ENCODE measurements around the gene COQ8A. TPM values are rescaled to one million over a fixed set of nuclear protein-coding genes. Genes with fewer than 3 reads are reported as not detected.

The COQ8A gene
- total RNA-seq, 2 donors from 2014 or later: 116 to 134 TPM

GRCh38 chr1:227033880-227034279 is 93.8 kb downstream of the COQ8A start:
- WGBS, 2 donors: 83 to 86% methylated on average over 2 of the region's 2 CpGs
- no peak for ATAC-seq
- no peak for TF ChIP-seq POLR2A (IDR thresholded peaks at IDR 0.05)
- TF ChIP-seq, protein P1, sequence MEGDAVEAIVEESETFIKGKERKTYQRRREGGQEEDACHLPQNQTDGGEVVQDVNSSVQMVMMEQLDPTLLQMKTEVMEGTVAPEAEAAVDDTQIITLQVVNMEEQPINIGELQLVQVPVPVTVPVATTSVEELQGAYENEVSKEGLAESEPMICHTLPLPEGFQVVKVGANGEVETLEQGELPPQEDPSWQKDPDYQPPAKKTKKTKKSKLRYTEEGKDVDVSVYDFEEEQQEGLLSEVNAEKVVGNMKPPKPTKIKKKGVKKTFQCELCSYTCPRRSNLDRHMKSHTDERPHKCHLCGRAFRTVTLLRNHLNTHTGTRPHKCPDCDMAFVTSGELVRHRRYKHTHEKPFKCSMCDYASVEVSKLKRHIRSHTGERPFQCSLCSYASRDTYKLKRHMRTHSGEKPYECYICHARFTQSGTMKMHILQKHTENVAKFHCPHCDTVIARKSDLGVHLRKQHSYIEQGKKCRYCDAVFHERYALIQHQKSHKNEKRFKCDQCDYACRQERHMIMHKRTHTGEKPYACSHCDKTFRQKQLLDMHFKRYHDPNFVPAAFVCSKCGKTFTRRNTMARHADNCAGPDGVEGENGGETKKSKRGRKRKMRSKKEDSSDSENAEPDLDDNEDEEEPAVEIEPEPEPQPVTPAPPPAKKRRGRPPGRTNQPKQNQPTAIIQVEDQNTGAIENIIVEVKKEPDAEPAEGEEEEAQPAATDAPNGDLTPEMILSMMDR (IDR thresholded peaks at IDR 0.05): no peak
- Histone ChIP-seq H3K27ac (no peak overlapping the region), H3K36me3 (replicated peaks in 1 of 2; ENCODE audit: insufficient read depth in 1 of 2, low read depth in 2 of 2) (no peaks in the 10 kb centered on the region), H3K4me1 (no peaks in the 10 kb centered on the region), H3K27me3 (no peaks in the 10 kb centered on the region), H3K4me3 (no peak overlapping the region), H3K9me3 (no peaks in the 10 kb centered on the region)
- intact Hi-C loops (cut with DNase I): no loop called here
- DNase-seq: no peak

DNA sequence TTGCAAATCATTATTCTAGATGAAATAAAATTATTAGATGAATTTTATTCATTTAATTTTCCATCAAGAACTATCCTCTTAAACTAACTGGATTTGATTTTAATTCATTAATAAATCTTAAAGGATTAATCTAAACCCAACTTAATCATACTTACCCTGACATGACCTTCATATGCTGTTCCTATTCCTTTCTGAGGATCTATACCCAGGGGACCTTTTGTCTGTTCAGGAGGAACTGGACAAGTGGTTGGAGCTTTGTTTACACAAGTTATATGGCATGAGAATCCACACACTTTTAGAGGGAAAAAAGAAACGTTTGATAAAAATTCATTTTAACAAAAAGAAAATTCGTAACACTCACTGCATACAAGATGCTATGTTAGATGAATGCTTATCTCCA is 95.2 kb downstream of the COQ8A start:
- H3K27ac ChIP-seq: no peak overlapping the region
- TF ChIP-seq, protein P1 (IDR thresholded peaks at IDR 0.05): no peak
- no peak for TF ChIP-seq POLR2A (IDR thresholded peaks at IDR 0.05)
- no peak overlapping the region for H3K4me3 ChIP-seq
- WGBS, 2 donors: 63 to 70% methylated on average over 2 of the region's 2 CpGs
- H3K4me1 ChIP-seq: no peaks in the 10 kb centered on the region
- H3K36me3 ChIP-seq (replicated peaks in 1 of 2; ENCODE audit: insufficient read depth in 1 of 2, low read depth in 2 of 2): no peaks in the 10 kb centered on the region
- DNase-seq: no peak
- no peaks in the 10 kb centered on the region for H3K27me3 ChIP-seq
- no peak for ATAC-seq
- H3K9me3 ChIP-seq: no peaks in the 10 kb centered on the region
- intact Hi-C loops (cut with DNase I): no loop called here

- H3K27ac ChIP-seq: no peak overlapping the region
- DNase-seq (no peak), ATAC-seq (no peak)
- intact Hi-C loops (cut with DNase I): no loop called here
- H3K4me1 ChIP-seq: no peaks in the 10 kb centered on the region
- 80 to 88% methylated on average over 1 of the region's 1 CpG for WGBS, 2 donors
- no peak overlapping the region for H3K4me3 ChIP-seq
- H3K27me3 ChIP-seq: no peaks in the 10 kb centered on the region
- no peak for TF ChIP-seq POLR2A (IDR thresholded peaks at IDR 0.05)
- TF ChIP-seq, protein P1 (IDR thresholded peaks at IDR 0.05): no peak
- H3K36me3 ChIP-seq (replicated peaks in 1 of 2; ENCODE audit: insufficient read depth in 1 of 2, low read depth in 2 of 2): no peaks in the 10 kb centered on the region
- no peaks in the 10 kb centered on the region for H3K9me3 ChIP-seq
These were observed 97.0 kb downstream of the COQ8A start for GRCh38 chr1:227037121-227037520.

Small RNAs within 50 kb of the gene (small RNA-seq; reads per million reads assigned to genes)
- not detected for gene AL353689.1

Other genes with a start within 250 kb of the COQ8A start
- 10 to 100 TPM; 13.0 to 21.1 TPM for gene ITPKB, start 201.0 kb upstream of the COQ8A start, total RNA-seq
- gene PSEN2, start 69.7 kb upstream of the COQ8A start, total RNA-seq: 10 to 100 TPM; 80.9 to 98.9 TPM